ENCODE measurements around the gene PDE7B.

PDE7B gene

GRCh38 chr6:135938576-135939207, 87.2 kb downstream of the PDE7B start:
- no peak for DNase-seq

DNA sequence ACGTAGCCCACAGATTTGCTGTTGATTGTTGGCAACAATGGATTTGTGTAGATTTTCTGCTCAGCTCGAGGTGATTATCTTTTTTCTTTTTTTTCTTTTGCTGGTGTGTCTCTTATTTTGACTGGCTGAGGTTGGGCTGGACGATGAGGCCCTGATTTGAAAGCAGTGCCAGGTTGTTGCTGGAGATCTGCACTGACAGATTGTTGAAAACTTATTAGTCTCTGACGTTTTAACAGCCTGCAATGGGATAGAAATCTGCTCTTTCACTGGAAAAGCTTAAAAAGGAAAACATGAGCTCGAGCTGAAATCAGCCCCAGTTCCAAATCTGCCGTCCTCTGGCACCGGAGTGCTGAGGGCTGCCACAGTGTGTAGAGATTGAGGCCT, 87.7 kb downstream of the PDE7B start:
- no peak for DNase-seq

- no peak for DNase-seq
Measured at GRCh38 chr6:135940616-135941167, 89.2 kb downstream of the PDE7B start.

GRCh38 chr6:135941275-135942025, 89.9 kb downstream of the PDE7B start:
- no peak for DNase-seq

DNA sequence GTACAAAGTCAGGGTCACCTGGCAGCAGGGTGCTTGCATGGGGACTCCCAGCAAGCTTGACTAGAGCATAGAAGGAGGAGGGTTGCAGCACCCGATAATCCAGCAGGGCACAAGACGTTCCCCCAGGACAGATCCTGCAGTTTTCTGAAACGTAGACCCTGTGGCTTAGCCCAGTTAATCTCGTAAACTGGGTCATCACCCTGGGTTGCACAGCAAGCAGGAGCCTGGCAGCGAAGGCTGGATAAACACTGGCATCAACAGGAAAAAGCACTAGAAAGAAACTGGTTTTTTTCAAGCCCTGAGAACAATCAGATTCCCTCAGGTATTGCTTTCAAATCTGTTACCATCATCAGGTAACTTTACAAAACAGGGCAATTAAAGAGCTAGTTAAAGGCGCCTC, 92.6 kb downstream of the PDE7B start:
- DNase-seq: no peak

DNA sequence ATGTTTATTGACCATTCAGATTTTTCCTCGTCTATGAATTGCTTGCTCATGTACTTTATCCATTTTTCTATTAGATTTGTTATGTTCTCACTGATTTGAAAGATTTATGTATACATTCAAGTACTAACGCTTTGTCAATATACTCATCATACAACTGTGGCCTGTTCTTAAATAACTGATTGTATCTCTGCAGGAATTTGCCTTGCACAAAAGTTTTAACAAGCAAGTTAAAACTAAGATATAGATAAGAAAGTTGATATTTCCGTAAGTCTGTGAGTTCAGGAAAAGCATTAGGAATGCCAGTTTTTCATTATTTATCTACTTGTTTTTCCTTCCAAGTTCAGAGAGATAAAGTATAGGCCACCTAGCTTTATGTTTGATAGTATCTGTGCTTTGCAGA, 95.2 kb downstream of the PDE7B start:
- no peak for DNase-seq

GRCh38 chr6:135950669-135951068, 99.2 kb downstream of the PDE7B start:
- DNase-seq: no peak

DNA sequence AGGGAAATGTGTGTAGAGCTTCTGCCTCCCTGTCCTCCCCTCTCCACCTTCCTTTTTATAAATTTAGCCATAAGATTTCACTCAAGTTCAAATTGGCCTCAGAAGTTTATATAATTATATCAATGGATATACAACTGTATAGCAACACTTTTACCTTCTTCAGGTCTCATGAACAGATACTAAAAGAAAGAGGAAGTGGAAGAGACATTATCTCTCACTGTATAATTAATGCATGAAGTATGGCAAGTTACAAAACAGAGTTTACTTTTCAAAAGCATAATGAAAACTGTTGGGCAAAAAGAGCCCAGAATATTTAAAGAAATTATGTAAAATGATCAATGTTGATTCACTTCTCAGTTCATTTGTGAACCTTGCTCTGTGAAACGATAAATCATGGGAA, 99.7 kb downstream of the PDE7B start:
- no peak for DNase-seq

GRCh38 chr6:135953818-135954217, 102.3 kb downstream of the PDE7B start:
- no peak for DNase-seq

GRCh38 chr6:135955099-135955498, 103.6 kb downstream of the PDE7B start:
- DNase-seq: no peak

GRCh38 chr6:135962731-135963130, 111.2 kb downstream of the PDE7B start:
- DNase-seq: no peak

DNA sequence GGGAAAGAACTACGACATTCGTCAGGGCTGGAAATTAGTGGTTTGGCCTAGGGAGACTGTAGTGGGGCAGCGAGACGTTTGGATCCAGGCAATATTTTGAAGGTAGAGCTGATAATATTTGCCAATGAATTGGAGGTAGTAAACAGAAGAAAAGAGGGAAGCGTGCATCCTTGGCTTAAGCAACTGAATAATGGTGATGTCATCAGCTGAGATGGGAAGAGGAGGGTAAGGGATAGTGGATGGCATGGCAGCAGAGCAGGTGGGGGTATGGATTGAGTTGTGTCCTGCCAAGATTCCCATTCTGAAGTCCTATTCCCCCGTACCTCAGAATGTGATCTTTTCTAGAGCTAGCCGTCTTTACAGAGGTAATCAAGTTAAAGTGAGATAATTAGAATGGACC, 119.2 kb downstream of the PDE7B start:
- no peak for DNase-seq

- no peak for DNase-seq
Measured at GRCh38 chr6:135971351-135971750, 119.8 kb downstream of the PDE7B start.

DNA sequence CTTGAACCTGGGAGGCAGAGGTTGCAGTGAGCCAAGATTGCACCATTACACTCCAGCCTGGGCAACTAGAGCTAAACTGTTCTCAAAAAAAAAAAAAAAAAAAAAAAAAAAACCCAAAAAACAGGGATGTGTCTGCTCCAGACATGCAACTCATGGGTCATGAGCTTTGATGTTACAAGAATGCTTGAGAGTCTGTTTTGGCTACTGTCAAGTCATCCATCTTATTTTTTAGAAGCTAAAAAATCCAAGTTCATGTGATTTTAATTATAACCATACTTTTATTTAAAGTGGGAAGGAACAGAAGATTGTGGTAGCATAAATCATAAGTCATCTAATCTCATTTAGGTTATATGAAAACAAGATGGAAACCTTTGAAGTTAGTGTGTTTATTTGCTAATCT, 120.6 kb downstream of the PDE7B start:
- no peak for DNase-seq

DNA sequence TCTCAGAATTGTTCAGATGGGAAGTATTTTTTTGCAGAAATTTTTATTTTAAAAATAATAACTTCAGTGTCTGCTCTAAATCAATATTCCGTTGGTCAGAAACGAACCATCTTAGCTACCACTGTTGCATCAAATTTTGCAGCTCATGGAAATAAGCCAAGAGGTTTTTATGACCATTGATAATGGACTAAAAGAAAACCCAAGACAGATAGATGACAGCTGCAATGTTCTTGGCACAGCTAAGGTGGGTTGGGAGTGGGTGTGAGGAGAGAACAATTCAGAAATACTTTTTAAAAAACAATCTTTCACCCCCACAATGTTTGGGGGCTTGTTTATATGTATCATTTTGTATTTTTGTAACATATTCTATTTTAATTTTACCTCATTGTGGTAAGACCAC, 121.1 kb downstream of the PDE7B start:
- no peak for DNase-seq

DNA sequence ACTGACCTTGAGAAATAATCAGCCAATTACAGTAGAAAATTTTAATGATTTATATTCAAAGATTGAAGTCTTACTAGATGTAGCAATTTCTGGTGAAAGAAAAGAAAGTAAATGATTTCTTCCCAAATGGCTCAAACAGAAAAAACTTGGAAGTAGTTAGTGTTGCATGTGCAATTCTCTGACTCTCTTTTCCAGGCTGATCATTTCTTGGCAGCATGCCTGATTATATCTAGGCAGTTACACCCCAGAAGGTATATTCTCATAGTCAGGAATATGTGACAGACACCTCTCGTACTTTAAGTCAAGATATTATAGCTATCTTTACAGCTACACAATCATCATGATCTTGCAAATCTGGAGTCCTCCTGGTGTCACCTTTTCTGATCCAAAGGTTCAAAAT, 122.9 kb downstream of the PDE7B start:
- no peak for DNase-seq

- no peak for DNase-seq
Measured at GRCh38 chr6:135976585-135976984, 125.1 kb downstream of the PDE7B start.

- no peak for DNase-seq
Measured at GRCh38 chr6:135983093-135983492, 131.6 kb downstream of the PDE7B start.

- no peak for DNase-seq
Measured at GRCh38 chr6:135983718-135984343, 132.3 kb downstream of the PDE7B start.

DNA sequence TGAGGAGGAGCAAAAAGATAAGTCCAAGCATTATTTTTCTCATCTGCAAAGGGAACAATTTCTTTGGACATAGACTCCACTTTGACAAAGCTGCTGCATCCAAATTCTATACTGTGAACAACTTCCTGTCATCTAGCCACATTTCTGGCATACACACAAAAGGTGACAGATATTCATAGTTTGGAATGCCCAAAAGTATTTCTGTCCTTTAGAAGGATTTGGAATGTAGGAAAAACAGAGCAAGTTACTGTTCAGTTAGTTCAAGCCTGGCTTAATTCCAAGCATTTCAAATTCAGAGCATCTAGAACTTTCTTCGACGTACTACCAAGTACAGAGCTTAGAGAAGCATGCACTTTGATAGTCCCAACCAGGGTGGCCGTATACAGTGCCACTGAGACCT, 134.0 kb downstream of the PDE7B start:
- no peak for DNase-seq

DNA sequence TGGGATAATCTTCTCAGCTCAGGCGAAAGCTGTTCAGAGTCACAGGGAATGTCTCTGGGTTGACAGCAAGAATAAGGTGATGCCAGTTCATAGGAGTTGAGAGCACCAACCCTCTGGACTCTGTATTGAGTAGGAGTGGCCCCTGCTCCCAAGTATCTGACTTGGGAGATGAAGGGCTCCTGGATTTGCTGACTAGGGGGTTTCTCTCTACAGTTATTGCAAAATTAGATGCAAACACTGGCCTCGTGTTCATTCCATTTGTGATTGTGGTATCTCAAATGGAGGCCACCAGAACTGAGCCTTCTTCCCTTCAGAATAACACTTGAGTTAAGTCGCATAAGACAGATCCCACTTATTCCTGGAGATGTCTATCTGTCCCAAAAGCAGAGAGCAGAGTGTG, 135.7 kb downstream of the PDE7B start:
- DNase-seq: no peak

DNA sequence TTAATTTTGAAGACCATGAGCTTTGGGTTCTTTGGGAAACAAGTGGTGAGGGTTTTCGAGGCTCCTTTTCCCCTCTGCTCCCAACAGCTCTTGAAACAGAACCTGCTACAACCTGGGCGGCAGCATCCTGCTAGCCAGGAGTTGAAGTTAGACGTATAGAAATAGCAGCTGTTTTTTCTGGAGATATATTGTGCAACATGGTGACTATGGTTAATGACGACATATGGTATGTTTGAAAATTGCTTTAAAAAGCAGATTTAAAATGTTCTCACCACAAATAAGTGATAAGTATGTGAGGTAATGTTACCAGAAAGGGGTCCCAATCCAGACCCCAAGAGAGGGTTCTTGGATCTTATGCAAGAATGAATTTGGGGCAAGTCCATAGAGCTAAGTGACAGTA, 138.9 kb downstream of the PDE7B start:
- DNase-seq: no peak

GRCh38 chr6:135990855-135991464, 139.5 kb downstream of the PDE7B start:
- DNase-seq: no peak

GRCh38 chr6:135992739-135993138, 141.2 kb downstream of the PDE7B start:
- no peak for DNase-seq
